ENCODE results near the gene LMBR1. TPM values are rescaled to one million over a fixed set of nuclear protein-coding genes. Genes with fewer than 3 reads are reported as not detected.

The LMBR1 gene
- total RNA-seq, 1 experiment from 2014 or later = 105 TPM

- BruUV-seq (replicated peaks) = no TSS peak
- TF ChIP-seq, protein P1, sequence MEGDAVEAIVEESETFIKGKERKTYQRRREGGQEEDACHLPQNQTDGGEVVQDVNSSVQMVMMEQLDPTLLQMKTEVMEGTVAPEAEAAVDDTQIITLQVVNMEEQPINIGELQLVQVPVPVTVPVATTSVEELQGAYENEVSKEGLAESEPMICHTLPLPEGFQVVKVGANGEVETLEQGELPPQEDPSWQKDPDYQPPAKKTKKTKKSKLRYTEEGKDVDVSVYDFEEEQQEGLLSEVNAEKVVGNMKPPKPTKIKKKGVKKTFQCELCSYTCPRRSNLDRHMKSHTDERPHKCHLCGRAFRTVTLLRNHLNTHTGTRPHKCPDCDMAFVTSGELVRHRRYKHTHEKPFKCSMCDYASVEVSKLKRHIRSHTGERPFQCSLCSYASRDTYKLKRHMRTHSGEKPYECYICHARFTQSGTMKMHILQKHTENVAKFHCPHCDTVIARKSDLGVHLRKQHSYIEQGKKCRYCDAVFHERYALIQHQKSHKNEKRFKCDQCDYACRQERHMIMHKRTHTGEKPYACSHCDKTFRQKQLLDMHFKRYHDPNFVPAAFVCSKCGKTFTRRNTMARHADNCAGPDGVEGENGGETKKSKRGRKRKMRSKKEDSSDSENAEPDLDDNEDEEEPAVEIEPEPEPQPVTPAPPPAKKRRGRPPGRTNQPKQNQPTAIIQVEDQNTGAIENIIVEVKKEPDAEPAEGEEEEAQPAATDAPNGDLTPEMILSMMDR (IDR thresholded peaks at IDR 0.05; ENCODE audit: unreplicated experiment) = no peak
- Mint-ChIP-seq H3K4me3 (ENCODE audit: unreplicated experiment) (no peak overlapping the region), H3K9me3 (ENCODE audit: unreplicated experiment) (peaks cover 19% of the 10 kb centered on the region), H3K27ac (ENCODE audit: low read depth, unreplicated experiment) (no peak overlapping the region), H3K36me3 (ENCODE audit: insufficient read depth, unreplicated experiment) (peaks cover 22% of the 10 kb centered on the region), H3K27me3 (ENCODE audit: insufficient read depth, unreplicated experiment) (no peaks in the 10 kb centered on the region), H3K4me1 (ENCODE audit: insufficient read depth, unreplicated experiment) (no peaks in the 10 kb centered on the region)
- no peak for DNase-seq (ENCODE audit: unreplicated experiment)
- ChIA-PET POLR2A (interaction anchor here (0.8 kb wide), 2 partner anchors 41 to 143 kb away, joined by 3 to 4 read pairs; no protein-coding TSS in a partner anchor), CTCF (no interaction called here)
- intact Hi-C loops (cut with micrococcal nuclease) = no loop called here
These were observed 199.4 kb downstream of the LMBR1 start for GRCh38 chr7:156693627-156694026.

DNA sequence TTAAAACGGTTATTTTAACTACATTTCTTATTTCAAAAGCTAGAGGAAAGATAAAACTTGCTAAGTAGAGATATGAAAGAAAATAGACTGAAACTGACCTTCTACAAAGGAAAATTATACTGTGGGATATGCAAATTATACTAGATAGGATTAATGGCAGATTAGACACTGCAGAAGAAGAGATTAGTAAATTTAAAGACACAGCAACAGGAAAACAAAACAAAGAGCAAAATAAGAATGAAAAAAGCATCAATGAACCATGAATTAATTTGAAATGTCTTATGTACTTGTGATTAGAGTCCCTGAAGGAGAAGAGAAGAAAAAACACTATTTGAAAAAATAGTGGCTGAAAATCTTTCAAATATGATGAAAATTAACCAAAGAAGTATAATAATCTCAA, 200.1 kb downstream of the LMBR1 start:
- intact Hi-C loops (cut with micrococcal nuclease) = no loop called here
- ChIA-PET POLR2A (interaction anchor here (0.7 to 1.0 kb wide), 2 partner anchors 25 to 868 kb away, joined by 3 read pairs; no protein-coding TSS in a partner anchor), CTCF (no interaction called here)
- Mint-ChIP-seq H3K9me3 (ENCODE audit: unreplicated experiment) (peaks cover 19% of the 10 kb centered on the region), H3K4me3 (ENCODE audit: unreplicated experiment) (no peak overlapping the region), H3K36me3 (ENCODE audit: insufficient read depth, unreplicated experiment) (peaks cover 17% of the 10 kb centered on the region), H3K27me3 (ENCODE audit: insufficient read depth, unreplicated experiment) (no peaks in the 10 kb centered on the region), H3K4me1 (ENCODE audit: insufficient read depth, unreplicated experiment) (no peaks in the 10 kb centered on the region), H3K27ac (ENCODE audit: low read depth, unreplicated experiment) (no peak overlapping the region)
- BruUV-seq (replicated peaks) = no TSS peak
- no peak for DNase-seq (ENCODE audit: unreplicated experiment)
- TF ChIP-seq, protein P1 (IDR thresholded peaks at IDR 0.05; ENCODE audit: unreplicated experiment) = no peak

DNA sequence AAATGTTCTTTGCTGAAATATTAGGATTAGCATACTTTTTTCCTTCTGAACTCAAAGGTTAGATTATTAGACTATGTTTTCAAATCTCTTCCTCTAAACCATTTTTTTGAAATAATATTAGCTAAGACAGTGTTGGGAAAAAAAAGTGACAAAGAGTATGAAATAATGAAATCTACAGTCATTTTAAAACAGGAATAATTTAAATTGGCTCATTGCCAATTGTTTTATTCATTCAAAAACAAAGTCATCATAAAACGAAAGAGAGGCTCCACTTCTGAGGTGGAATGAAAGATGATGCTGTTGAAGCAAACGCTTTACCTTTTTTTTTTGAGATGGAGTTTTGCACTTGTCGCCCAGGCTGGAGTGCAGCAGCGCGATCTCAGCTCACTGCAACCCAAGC, 201.2 kb downstream of the LMBR1 start:
- TF ChIP-seq, protein P1 (IDR thresholded peaks at IDR 0.05; ENCODE audit: unreplicated experiment) = no peak
- CTCF ChIA-PET = interaction anchor here (0.6 kb wide), 2 partner anchors 9 to 1480 kb away, joined by 3 read pairs; no protein-coding TSS in a partner anchor
- peaks cover 15% of the 10 kb centered on the region for H3K9me3 Mint-ChIP-seq (ENCODE audit: unreplicated experiment)
- no peak overlapping the region for H3K27ac Mint-ChIP-seq (ENCODE audit: low read depth, unreplicated experiment)
- H3K36me3 Mint-ChIP-seq (ENCODE audit: insufficient read depth, unreplicated experiment) = peaks cover 6% of the 10 kb centered on the region
- POLR2A ChIA-PET = interaction anchor here (0.7 kb wide), 1 partner anchor 238 kb away, joined by 3 read pairs; no protein-coding TSS in a partner anchor
- H3K4me3 Mint-ChIP-seq (ENCODE audit: unreplicated experiment) = no peak overlapping the region
- intact Hi-C loops (cut with micrococcal nuclease) = no loop called here
- no TSS peak for BruUV-seq (replicated peaks)
- H3K27me3 Mint-ChIP-seq (ENCODE audit: insufficient read depth, unreplicated experiment) = no peaks in the 10 kb centered on the region
- DNase-seq (ENCODE audit: unreplicated experiment) = no peak
- H3K4me1 Mint-ChIP-seq (ENCODE audit: insufficient read depth, unreplicated experiment) = no peaks in the 10 kb centered on the region

GRCh38 chr7:156684661-156685060, 208.3 kb downstream of the LMBR1 start:
- Mint-ChIP-seq H3K9me3 (ENCODE audit: unreplicated experiment) (no peaks in the 10 kb centered on the region), H3K4me3 (ENCODE audit: unreplicated experiment) (no peak overlapping the region), H3K27me3 (ENCODE audit: insufficient read depth, unreplicated experiment) (no peaks in the 10 kb centered on the region), H3K27ac (ENCODE audit: low read depth, unreplicated experiment) (no peak overlapping the region), H3K36me3 (ENCODE audit: insufficient read depth, unreplicated experiment) (peaks cover 44% of the 10 kb centered on the region), H3K4me1 (ENCODE audit: insufficient read depth, unreplicated experiment) (no peaks in the 10 kb centered on the region)
- DNase-seq (ENCODE audit: unreplicated experiment) = no peak
- BruUV-seq (replicated peaks) = no TSS peak
- ChIA-PET POLR2A (no interaction called here), CTCF (no interaction called here)
- intact Hi-C loops (cut with micrococcal nuclease) = no loop called here
- TF ChIP-seq, protein P1 (IDR thresholded peaks at IDR 0.05; ENCODE audit: unreplicated experiment) = no peak
